OCI-LY3 (cell line): ENCODE results near the gene CRLF2.

Experiments used
- EZH2phosphoT487 ChIP-seq: fragments of 200-600 bp; shearing (Covaris generic); IDR thresholded peaks from 2 replicates; pipeline ENCODE4 v1.6.1; 2018; ENCODE audit warnings: antibody characterized with exemption, mixed run types, low read depth
- TF ChIP-seq, protein P1 (sequence below): fragments of 200-600, 300-600 bp; sonication (generic); IDR thresholded peaks from 2 replicates; pipeline ENCODE4 v1.5.1; 2014; ENCODE audit warnings: antibody characterized with exemption, low read length, low read depth

DNA sequence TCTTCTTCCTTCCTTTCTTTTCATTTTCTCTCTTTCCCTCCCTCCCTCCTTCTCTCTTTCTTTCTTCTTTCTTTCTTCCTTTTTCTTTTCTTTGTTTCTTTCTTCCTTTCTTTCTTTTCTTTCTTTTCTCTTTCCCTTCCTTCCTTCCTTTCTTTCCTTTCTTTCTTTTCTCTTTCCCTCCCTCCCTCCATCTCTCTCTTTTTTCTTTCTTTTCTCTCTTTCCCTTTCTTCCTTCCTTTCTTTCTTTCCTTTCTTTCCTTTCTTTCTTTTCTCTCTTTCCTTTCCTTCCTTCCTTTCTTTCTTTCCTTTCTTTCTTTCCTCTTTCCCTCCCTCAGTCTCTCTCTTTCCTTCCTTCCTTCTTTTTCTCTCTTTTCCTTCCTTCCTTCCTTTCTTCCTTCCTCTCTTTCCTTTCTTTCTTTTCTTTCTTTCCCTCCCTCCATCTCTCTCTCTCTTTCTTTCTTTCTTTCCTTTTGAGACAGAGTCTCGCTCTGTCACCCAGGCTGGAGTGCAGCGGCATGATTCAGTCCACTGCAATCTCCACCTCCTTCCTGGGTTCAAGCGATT lies 44.4 kb downstream of the CRLF2 start:
- TF ChIP-seq, protein P1, sequence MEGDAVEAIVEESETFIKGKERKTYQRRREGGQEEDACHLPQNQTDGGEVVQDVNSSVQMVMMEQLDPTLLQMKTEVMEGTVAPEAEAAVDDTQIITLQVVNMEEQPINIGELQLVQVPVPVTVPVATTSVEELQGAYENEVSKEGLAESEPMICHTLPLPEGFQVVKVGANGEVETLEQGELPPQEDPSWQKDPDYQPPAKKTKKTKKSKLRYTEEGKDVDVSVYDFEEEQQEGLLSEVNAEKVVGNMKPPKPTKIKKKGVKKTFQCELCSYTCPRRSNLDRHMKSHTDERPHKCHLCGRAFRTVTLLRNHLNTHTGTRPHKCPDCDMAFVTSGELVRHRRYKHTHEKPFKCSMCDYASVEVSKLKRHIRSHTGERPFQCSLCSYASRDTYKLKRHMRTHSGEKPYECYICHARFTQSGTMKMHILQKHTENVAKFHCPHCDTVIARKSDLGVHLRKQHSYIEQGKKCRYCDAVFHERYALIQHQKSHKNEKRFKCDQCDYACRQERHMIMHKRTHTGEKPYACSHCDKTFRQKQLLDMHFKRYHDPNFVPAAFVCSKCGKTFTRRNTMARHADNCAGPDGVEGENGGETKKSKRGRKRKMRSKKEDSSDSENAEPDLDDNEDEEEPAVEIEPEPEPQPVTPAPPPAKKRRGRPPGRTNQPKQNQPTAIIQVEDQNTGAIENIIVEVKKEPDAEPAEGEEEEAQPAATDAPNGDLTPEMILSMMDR: no peak
- TF ChIP-seq EZH2phosphoT487: no peak
